Parathyroid adenoma (tissue), 2 donors: ENCODE data around the gene GCK.
A peak's percentile ranks its signal among the peaks of the same experiment; 100 is the strongest.

Experiments
- H2AFZ ChIP-seq: fragments of 300-600 bp; sonication (generic); one replicate; pipeline ENCODE4 v1.7.0; 2017; ENCODE audit warnings: antibody characterized with exemption, mild to moderate bottlenecking
- H3K27ac ChIP-seq: fragments of 300-600 bp; sonication (generic); one replicate; pipeline ENCODE4 v1.7.0; 2017
- H3K27me3 ChIP-seq: fragments of 300-600 bp; sonication (generic); one replicate; pipeline ENCODE4 v1.7.0; 2017; ENCODE audit warnings: low read length; ENCODE audit not compliant: control insufficient read depth, insufficient read depth
- H3K36me3 ChIP-seq: fragments of 300-600 bp; sonication (generic); one replicate; pipeline ENCODE4 v1.7.0; 2017; ENCODE audit warnings: low read length; ENCODE audit not compliant: control insufficient read depth, insufficient read depth
- H3K4me1 ChIP-seq: fragments of 300-600 bp; sonication (generic); one replicate; pipeline ENCODE4 v1.7.0; 2017; ENCODE audit warnings: control low read depth
- H3K4me2 ChIP-seq: fragments of 300-600 bp; sonication (generic); one replicate; pipeline ENCODE4 v1.7.0; 2017; ENCODE audit warnings: low read length
- H3K4me3 ChIP-seq: fragments of 300-600 bp; sonication (generic); one replicate; pipeline ENCODE4 v1.7.0; 2017; ENCODE audit warnings: low read depth, low read length
- H3K79me2 ChIP-seq: fragments of 300-600 bp; sonication (generic); one replicate; pipeline ENCODE4 v1.7.0; 2017; ENCODE audit warnings: control low read depth
- H3K9ac ChIP-seq: fragments of 300-600 bp; sonication (generic); one replicate; pipeline ENCODE4 v1.7.0; 2017; ENCODE audit warnings: mild to moderate bottlenecking
- H3K9me3 ChIP-seq: fragments of 300-600 bp; sonication (generic); one replicate; pipeline ENCODE4 v1.7.0; 2017; ENCODE audit warnings: low read length; ENCODE audit not compliant: control insufficient read depth
- TF ChIP-seq, protein P1 (sequence below): fragments of 300-600 bp; sonication (generic); IDR thresholded peaks from one replicate; pipeline ENCODE4 v1.7.0; 2017; ENCODE audit warnings: antibody characterized with exemption, mild to moderate bottlenecking
- donor health status: primary hyperparathyroidism.

GCK gene

DNA sequence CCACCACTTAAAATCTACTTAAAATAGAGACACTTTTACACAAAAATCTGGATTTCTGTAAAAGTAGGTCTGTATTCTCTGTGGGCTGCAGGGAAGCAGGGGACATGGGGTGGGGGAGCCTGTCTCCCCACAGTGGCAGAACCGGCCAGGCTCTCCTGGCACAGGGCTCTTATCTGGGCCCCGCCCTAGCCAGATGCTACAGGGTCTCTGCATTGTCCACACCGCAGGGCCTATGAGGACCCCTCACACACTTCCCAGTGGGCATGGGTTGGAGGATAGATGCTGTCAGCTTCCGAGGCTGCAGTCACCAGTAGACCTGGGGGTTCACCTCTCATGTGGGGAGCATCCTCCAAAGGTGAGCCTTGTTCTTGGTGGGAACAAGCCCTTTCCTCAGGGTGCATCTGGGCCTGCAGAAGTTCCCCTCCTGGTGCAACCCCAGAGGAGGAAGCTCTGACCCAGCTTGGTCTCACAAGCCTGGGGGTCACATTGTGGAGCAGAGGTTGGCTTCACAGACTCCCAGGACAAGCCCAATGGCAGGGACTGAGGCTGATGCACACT lies 32.7 kb downstream of the GCK start:
- no peaks in the 10 kb centered on the region for H3K4me1 ChIP-seq
- no peak overlapping the region for H2AFZ ChIP-seq
- no peak overlapping the region for H3K9ac ChIP-seq
- no peaks in the 10 kb centered on the region for H3K36me3 ChIP-seq
- TF ChIP-seq, protein P1, sequence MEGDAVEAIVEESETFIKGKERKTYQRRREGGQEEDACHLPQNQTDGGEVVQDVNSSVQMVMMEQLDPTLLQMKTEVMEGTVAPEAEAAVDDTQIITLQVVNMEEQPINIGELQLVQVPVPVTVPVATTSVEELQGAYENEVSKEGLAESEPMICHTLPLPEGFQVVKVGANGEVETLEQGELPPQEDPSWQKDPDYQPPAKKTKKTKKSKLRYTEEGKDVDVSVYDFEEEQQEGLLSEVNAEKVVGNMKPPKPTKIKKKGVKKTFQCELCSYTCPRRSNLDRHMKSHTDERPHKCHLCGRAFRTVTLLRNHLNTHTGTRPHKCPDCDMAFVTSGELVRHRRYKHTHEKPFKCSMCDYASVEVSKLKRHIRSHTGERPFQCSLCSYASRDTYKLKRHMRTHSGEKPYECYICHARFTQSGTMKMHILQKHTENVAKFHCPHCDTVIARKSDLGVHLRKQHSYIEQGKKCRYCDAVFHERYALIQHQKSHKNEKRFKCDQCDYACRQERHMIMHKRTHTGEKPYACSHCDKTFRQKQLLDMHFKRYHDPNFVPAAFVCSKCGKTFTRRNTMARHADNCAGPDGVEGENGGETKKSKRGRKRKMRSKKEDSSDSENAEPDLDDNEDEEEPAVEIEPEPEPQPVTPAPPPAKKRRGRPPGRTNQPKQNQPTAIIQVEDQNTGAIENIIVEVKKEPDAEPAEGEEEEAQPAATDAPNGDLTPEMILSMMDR = no peak
- no peaks in the 10 kb centered on the region for H3K79me2 ChIP-seq
- no peak overlapping the region for H3K4me3 ChIP-seq
- no peaks in the 10 kb centered on the region for H3K9me3 ChIP-seq
- H3K27me3 ChIP-seq = no peaks in the 10 kb centered on the region
- H3K27ac ChIP-seq = no peak overlapping the region
- H3K4me2 ChIP-seq = no peak overlapping the region

GRCh38 chr7:44155191-44156185 lies 33.8 kb downstream of the GCK start:
- no peaks in the 10 kb centered on the region for H3K36me3 ChIP-seq
- H3K9ac ChIP-seq = no peak overlapping the region
- no peaks in the 10 kb centered on the region for H3K79me2 ChIP-seq
- H3K9me3 ChIP-seq = no peaks in the 10 kb centered on the region
- no peaks in the 10 kb centered on the region for H3K27me3 ChIP-seq
- no peak overlapping the region for H3K27ac ChIP-seq
- H3K4me3 ChIP-seq = no peak overlapping the region
- peaks cover 6% of the 10 kb centered on the region for H3K4me1 ChIP-seq
- no peak overlapping the region for H2AFZ ChIP-seq
- TF ChIP-seq, protein P1 = no peak
- H3K4me2 ChIP-seq = no peak overlapping the region

- no peak overlapping the region for H3K4me2 ChIP-seq
- no peaks in the 10 kb centered on the region for H3K36me3 ChIP-seq
- H3K79me2 ChIP-seq = no peaks in the 10 kb centered on the region
- no peak overlapping the region for H2AFZ ChIP-seq
- peaks cover 14% of the 10 kb centered on the region for H3K4me1 ChIP-seq
- H3K9me3 ChIP-seq = no peaks in the 10 kb centered on the region
- H3K9ac ChIP-seq = no peak overlapping the region
- TF ChIP-seq, protein P1 = no peak
- no peaks in the 10 kb centered on the region for H3K27me3 ChIP-seq
- H3K27ac ChIP-seq = no peak overlapping the region
- no peak overlapping the region for H3K4me3 ChIP-seq
Observed at GRCh38 chr7:44154703-44155102, 34.5 kb downstream of the GCK start.

- Histone ChIP-seq H2AFZ (peak overlapping the region; percentile 28), H3K4me2 (no peak overlapping the region), H3K9me3 (no peaks in the 10 kb centered on the region), H3K4me1 (peaks cover 14% of the 10 kb centered on the region), H3K9ac (no peak overlapping the region), H3K36me3 (no peaks in the 10 kb centered on the region), H3K27me3 (no peaks in the 10 kb centered on the region), H3K4me3 (no peak overlapping the region), H3K79me2 (no peaks in the 10 kb centered on the region), H3K27ac (no peak overlapping the region)
- TF ChIP-seq, protein P1 = no peak
Observed at GRCh38 chr7:44153948-44154335, 35.3 kb downstream of the GCK start.
